ENCODE data around the gene ASB9. TPM values are rescaled to one million over a fixed set of nuclear protein-coding genes. Genes with fewer than 3 reads are reported as not detected.
"Not testable (repeated sequence)": the region's sequence is repeated elsewhere in the genome, so short reads cannot be mapped to it uniquely, and the experiment has no call there.

ASB9 gene
- total and polyA plus RNA-seq, 7 donors: 1.1 to 3.7 (median 3.0) TPM

- H3K27ac ChIP-seq: no peak overlapping the region
- 87 to 89% methylated on average over 2 of the region's 2 CpGs for WGBS, 2 donors
- H3K27me3 ChIP-seq: no peaks in the 10 kb centered on the region
- no peaks in the 10 kb centered on the region for H3K9me3 ChIP-seq
- H3K4me1 ChIP-seq: no peaks in the 10 kb centered on the region
- intact Hi-C loops (cut with DNase I): no loop called here
- no peak for DNase-seq
- H3K36me3 ChIP-seq: no peaks in the 10 kb centered on the region
- no peak for TF ChIP-seq POLR2A (IDR thresholded peaks at IDR 0.05)
- no peak for TF ChIP-seq POLR2AphosphoS5 (IDR thresholded peaks at IDR 0.05)
- TF ChIP-seq CTCF (IDR thresholded peaks at IDR 0.05): no peak
- TF ChIP-seq EP300 (IDR thresholded peaks at IDR 0.05): no peak
- H3K4me3 ChIP-seq: no peak overlapping the region
These were observed 66.2 kb downstream of the ASB9 start for GRCh38 chrX:15203694-15204093.

- TF ChIP-seq CTCF (IDR thresholded peaks at IDR 0.05) (no peak), POLR2A (IDR thresholded peaks at IDR 0.05) (no peak), EP300 (IDR thresholded peaks at IDR 0.05) (no peak), POLR2AphosphoS5 (IDR thresholded peaks at IDR 0.05) (no peak)
- no peak for DNase-seq
- intact Hi-C loops (cut with DNase I): no loop called here
- no peaks in the 10 kb centered on the region for H3K9me3 ChIP-seq
- H3K4me1 ChIP-seq: no peaks in the 10 kb centered on the region
- no peak overlapping the region for H3K4me3 ChIP-seq
- no peaks in the 10 kb centered on the region for H3K27me3 ChIP-seq
- WGBS, 2 donors: 77 to 86% methylated on average over 2 of the region's 2 CpGs
- H3K36me3 ChIP-seq: no peaks in the 10 kb centered on the region
- no peak overlapping the region for H3K27ac ChIP-seq
These were observed 67.3 kb downstream of the ASB9 start for GRCh38 chrX:15202454-15203177.

DNA sequence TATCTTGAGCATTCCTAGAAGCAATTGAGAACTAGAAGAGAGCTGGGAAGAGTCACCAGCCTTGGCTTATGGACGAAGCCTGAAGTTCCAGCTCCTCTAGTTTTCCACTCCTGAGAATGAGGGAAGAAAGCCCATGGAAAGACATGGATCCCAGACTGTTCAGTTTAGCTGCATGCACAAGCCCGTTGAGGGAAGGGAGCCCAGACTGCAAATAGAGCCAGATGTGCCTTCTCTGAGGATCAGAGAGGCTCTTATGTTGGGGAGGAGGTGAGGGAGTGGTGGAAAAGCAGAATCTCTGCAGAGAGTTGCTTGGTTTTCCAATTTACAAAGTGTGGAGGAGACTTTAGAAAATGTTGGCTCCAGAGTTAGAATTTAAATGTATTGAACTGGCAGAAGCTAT is 69.0 kb downstream of the ASB9 start:
- no peaks in the 10 kb centered on the region for H3K36me3 ChIP-seq
- intact Hi-C loops (cut with DNase I): no loop called here
- H3K27ac ChIP-seq: no peak overlapping the region
- TF ChIP-seq CTCF (IDR thresholded peaks at IDR 0.05) (no peak), POLR2A (IDR thresholded peaks at IDR 0.05) (no peak), POLR2AphosphoS5 (IDR thresholded peaks at IDR 0.05) (no peak), EP300 (IDR thresholded peaks at IDR 0.05) (no peak)
- no peaks in the 10 kb centered on the region for H3K9me3 ChIP-seq
- H3K27me3 ChIP-seq: no peaks in the 10 kb centered on the region
- WGBS, 2 donors: 89 to 91% methylated on average over 2 of the region's 2 CpGs
- no peak overlapping the region for H3K4me3 ChIP-seq
- H3K4me1 ChIP-seq: no peaks in the 10 kb centered on the region
- no peak for DNase-seq

- H3K9me3 ChIP-seq; H3K27me3 ChIP-seq; H3K4me1 ChIP-seq; intact Hi-C loops (cut with DNase I); H3K27ac ChIP-seq; H3K4me3 ChIP-seq; H3K36me3 ChIP-seq; DNase-seq: not testable (repeated sequence)
- WGBS, 2 donors: 81 to 93% methylated on average over 2 of the region's 2 CpGs
These were observed 71.2 kb downstream of the ASB9 start for GRCh38 chrX:15198608-15199202.

DNA sequence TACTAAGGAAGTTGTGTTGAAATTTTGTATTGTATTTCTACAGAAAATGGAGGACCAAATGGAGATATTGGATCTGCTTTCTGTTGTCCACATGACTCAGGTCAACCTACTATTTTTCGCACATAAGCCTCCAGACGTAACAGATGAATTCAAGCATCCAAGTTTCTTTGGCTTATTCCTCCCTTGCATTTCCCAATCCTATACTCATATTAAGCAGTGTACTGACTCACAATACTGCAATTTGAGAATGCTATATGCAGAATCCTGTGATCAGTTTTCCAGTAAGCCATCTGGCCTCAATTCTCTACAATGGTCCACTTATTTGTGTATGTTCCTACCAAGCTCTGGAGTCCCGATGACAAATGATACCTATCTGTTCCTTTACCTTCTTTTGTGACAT is 75.7 kb downstream of the ASB9 start:
- Histone ChIP-seq H3K27me3 (no peaks in the 10 kb centered on the region), H3K4me3 (no peak overlapping the region), H3K4me1 (no peaks in the 10 kb centered on the region), H3K27ac (no peak overlapping the region), H3K9me3 (no peaks in the 10 kb centered on the region), H3K36me3 (no peaks in the 10 kb centered on the region)
- intact Hi-C loops (cut with DNase I): no loop called here
- TF ChIP-seq POLR2A (IDR thresholded peaks at IDR 0.05): no peak
- no peak for TF ChIP-seq CTCF (IDR thresholded peaks at IDR 0.05)
- no peak for DNase-seq
- WGBS, 2 donors: 96 to 97% methylated on average over 2 of the region's 3 CpGs

Other genes starting within 250 kb of the ASB9 start
- gene ASB11, start 45.6 kb upstream of the ASB9 start, total RNA-seq: not detected
- gene ASB11, start 45.6 kb upstream of the ASB9 start, polyA plus RNA-seq: under 1 TPM in 2 of 3 donors, not detected in 1; 0.16 to 0.60 TPM
- 1 to 10 TPM; 3.9 to 8.0 (median 6.1) TPM for gene PIGA, start 65.4 kb upstream of the ASB9 start, total RNA-seq
- gene PIGA, start 65.4 kb upstream of the ASB9 start, polyA plus RNA-seq: 1 to 10 TPM; 8.0 to 9.5 (median 9.0) TPM
- 10 to 100 TPM in 1 of 4 donors, 1 to 10 TPM in 1, under 1 TPM in 2; 0.81 to 11.4 (median 4.8) TPM for gene VEGFD, start 114.3 kb upstream of the ASB9 start, total RNA-seq
- 1 to 10 TPM in 1 of 3 donors, under 1 TPM in 1, not detected in 1; 0.41 to 4.8 TPM for gene VEGFD, start 114.3 kb upstream of the ASB9 start, polyA plus RNA-seq
- 10 to 100 TPM in 3 of 4 donors, 1 to 10 TPM in 1; 4.5 to 22.1 (median 15.8) TPM for gene PIR, start 223.2 kb upstream of the ASB9 start, total RNA-seq
- gene PIR, start 223.2 kb upstream of the ASB9 start, polyA plus RNA-seq: 10 to 100 TPM in 2 of 3 donors, 1 to 10 TPM in 1; 6.0 to 11.6 (median 11.4) TPM
- gene BMX, start 230.7 kb upstream of the ASB9 start, total RNA-seq: 1 to 10 TPM in 3 of 4 donors, under 1 TPM in 1; 0.68 to 3.0 (median 2.1) TPM
- 1 to 10 TPM; 1.4 to 4.8 (median 2.9) TPM for gene BMX, start 230.7 kb upstream of the ASB9 start, polyA plus RNA-seq